Lung microvascular endothelial cell (primary cell): ENCODE results near the gene TLR9. TPM values are rescaled to one million over a fixed set of nuclear protein-coding genes. Genes with fewer than 3 reads are reported as not detected.

ENCODE experiments used
- DNase-seq, 2 donors: peaks; one replicate each; pipeline versions ENCODE4 v3.0.0 to v3.0.0-alpha.2; 2010; ENCODE audit warnings: low read depth in 2 of 2
- total RNA-seq: library from RNA; depleted of rRNA; stranded (reverse); fragments of >200 nt; gene quantifications from 2 replicates; pipeline ENCODE4 v1.2.1, GENCODE V29; 2014

Gene TLR9
- total RNA-seq, 1 donor from 2014 or later = not detected

DNA sequence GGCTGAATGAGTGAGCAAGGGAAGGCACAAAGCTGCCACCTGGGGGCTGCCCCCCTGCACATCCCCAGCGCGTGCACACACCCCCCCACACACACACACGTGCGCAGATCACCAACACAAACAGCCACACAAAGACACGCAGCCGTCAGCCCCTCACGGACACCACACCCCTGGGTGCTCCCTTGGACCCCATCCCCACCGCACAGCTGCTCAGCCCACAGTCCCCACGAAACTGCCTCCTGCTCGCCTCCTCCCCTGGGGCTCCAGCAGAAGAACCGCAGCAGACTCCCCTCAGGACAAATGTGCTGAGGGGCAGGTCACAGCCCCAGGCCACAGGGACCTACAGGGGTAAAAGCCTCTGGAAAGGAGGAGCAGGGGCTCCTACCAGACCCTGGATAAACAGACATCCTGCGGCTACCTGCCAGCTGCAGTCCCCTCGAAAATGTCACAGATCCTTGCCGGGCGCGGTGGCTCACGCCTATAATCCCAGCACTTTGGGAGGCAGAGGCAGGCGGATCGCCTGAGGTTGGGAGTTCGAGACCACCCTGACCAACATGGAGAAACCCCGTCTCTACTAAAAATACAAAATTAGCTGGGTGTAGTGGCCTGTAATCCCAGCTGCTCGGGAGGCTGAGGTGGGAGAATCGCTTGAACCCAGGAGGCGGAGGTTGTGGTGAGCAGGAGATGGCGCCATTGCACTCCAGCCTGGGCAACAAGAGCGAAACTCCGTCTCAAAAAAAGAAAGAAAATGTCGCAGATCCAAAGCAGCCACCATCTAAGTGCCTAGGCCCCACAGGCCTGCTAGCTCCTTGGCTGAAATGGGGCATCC, 7.0 kb upstream of the TLR9 start:
- peak; percentile 19 to 32 for DNase-seq

DNA sequence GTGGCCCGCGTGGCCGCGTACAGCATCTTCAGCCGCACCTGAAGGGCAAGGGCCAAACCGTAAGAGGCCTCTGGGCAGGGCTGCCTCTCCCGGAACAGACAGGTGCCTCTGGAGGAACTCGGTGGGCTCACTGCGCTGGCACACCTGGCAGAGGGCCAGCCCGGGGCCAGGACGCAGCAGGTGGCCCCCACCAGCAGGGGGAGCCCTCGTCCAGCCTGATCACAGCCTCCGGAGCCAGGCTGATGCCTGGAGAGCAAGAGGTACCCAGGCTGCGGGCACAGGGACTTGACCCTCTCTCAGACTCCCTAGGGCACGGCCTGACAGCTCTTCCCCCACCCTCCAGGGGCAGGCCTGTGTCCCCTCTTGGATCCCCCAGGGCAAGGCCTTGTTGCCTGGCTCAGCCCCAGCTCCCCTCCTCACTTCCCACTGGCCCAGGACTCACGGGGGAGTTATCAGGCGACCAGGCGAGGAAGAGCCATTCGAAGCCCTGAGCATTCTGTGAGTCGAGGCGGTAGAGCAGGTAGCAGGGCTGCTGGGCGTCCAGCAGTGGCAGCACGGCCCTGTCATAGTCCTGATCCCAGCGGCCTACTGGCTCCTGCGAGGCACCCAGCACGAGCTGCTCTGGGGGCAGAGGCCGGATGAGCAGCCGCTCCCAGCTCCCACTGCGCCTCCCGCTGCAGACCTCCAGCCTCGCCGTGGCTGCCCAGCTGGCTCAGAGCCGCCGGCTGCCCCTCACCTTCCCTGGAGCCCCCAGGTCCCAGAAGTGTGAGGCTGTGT, 6.2 kb upstream of the TLR9 start:
- peak; percentile 62 to 82 for DNase-seq

GRCh38 chr3:52230889-52231499, 5.5 kb upstream of the TLR9 start:
- DNase-seq = no peak

- DNase-seq = no peak
Observed at GRCh38 chr3:52230461-52230860, 5.0 kb upstream of the TLR9 start.

- DNase-seq = no peak
Observed at GRCh38 chr3:52229656-52230055, 4.2 kb upstream of the TLR9 start.

DNA sequence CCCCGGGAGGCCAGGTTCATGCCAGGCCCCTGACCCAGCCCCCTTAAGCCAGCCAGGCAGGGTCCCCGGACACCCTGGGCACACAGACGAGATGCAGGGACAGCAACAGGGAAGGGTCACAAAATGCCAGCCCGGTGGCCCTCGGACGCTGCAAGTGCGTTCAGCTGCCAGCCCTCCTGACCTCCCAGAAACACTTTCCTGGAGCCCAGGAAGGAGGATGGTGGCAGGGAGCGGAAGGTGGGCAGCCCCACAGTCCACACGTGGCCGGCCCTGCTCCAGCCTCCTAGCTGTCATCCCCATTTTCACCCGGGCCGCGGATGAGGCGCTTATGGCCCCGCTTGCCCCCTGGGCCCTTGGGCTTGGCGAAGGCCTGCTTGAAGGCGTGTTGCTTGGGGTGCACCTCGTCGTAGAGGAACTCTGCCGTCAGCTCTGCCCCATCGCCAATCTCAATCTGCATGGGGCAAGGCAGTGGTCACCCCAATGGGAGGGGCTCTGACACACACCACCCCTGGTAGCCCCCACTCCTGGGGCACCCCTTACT, 3.4 kb upstream of the TLR9 start:
- DNase-seq = no peak

GRCh38 chr3:52228266-52228665, 2.8 kb upstream of the TLR9 start:
- DNase-seq = no peak

GRCh38 chr3:52227766-52228165, 2.3 kb upstream of the TLR9 start:
- DNase-seq = no peak

- DNase-seq = no peak
Observed at GRCh38 chr3:52227117-52227516, 1.7 kb upstream of the TLR9 start.

- no peak for DNase-seq
Observed at GRCh38 chr3:52226229-52226817, 878 bp upstream of the TLR9 start.

- DNase-seq = no peak
Observed at GRCh38 chr3:52223449-52224408, 1.7 kb downstream of the TLR9 start.

GRCh38 chr3:52222319-52223221, 2.9 kb downstream of the TLR9 start:
- DNase-seq = no peak

DNA sequence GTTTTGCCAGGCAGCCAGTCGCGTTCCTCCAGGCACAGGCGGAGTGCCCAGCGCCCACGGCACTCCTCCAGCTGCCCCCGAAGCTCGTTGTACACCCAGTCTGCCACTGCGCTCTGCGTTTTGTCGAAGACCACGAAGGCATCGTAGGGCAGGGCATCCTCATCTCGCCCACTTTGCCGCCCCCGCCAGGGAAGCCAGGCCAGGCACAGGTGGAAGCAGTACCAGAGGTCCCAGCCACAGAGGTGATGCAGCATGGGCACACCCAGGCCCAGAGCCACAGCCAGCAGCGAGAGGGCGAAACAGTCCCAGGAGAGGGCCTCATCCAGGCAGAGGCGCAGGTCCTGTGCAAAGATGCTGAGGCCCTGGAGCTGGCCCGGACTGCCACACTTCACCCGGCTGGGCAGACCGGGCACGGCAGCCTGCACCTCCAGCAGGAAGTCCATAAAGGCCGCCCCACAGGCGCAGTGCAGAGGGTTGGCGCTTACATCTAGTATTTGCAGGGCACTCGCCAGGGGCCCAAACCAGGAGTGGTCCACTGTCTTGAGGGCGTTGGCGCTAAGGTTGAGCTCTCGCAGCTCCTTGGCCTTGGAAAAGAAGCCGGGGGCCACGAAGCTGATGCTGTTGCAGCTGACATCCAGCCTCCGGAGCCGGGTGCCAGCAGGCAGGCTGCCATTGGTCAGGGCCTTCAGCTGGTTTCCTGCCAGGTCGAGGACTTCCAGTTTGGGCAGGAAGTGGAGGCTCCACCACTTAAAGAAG, 3.7 kb downstream of the TLR9 start:
- peak in 1 of 2 donors; percentile 54 for DNase-seq

DNA sequence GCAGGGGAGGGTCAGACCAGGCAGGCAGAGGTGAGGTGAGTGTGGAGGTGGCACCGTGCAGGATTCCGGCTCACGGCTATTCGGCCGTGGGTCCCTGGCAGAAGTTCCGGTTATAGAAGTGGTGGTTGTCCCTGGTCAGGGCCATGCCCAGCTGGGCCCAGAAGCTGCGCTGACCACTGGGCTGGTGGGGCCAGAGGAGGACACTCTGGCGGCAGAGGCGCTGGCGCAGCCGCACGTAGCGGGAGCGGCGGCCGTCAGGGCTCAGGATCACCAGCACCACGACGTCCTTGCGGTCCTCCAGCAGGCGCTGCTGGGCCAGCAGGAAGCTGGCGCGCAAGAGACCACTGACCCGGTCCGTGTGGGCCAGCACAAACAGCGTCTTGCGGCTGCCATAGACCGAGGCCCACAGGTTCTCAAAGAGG, 4.3 kb downstream of the TLR9 start:
- DNase-seq = no peak

DNA sequence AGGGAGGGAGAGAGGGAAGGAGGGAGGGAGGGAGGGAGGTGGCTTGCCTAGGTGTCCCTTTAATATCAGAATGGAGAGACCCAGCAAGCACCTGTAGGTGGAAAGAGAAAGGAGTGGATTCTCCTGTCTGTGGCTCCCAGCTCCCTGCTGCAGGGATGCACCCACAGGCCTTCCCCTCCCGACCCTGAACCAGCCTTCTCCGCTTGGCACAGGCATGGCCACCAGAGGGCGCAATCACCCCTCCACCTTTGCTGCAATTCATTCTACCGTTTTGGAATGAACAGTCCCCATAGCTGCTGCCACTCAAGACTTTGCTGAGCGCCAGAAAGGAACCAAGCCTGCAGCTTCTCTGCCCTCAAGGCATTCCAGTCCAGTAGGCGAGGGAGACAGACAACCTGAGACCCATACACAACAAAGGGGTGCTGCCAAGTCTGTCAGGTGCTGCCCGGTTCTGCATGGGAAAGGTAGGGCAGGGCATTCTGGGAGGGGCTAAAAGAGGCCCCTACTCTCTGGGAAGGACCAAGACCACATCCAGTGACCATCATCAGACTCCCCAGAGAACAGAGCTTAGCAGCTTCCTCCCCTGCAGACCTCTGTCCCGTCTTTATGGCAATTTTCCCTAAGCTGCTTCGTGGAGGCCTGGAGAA, 4.9 kb downstream of the TLR9 start:
- DNase-seq = peak; percentile 73 to 81

GRCh38 chr3:52218937-52219650, 6.4 kb downstream of the TLR9 start:
- DNase-seq = peak; percentile 75 to 77

- peak in 1 of 2 donors; percentile 33 for DNase-seq
Observed at GRCh38 chr3:52218454-52218853, 7.0 kb downstream of the TLR9 start.
